ENCODE results near the gene RPRD2.

RPRD2 gene

DNA sequence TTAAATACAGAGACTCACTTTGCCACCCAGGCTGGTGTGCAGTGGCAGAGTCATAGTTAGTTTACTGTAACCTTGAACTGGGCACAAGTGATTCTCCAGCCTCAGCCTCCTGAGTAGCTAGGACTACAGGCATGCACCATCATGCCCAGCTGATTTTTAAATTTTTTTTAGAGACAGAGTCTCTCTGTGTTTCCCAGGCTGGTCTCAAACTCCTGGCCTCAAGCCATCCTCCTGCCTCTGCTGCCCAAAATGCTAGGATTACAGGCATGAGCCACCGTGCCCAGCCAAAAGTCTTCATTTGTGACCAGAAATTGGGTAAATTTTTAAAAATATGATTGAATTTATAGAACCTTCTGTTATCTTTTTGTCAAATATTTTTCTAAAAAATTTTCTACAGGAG, 105.3 kb downstream of the RPRD2 start:
- DNase-seq (ENCODE audit: low read depth in 1 of 2, low spot score in 1 of 2), result no peak

GRCh38 chr1:150472601-150473200, 108.8 kb downstream of the RPRD2 start:
- no peak for DNase-seq (ENCODE audit: low read depth in 1 of 2, low spot score in 1 of 2)

DNA sequence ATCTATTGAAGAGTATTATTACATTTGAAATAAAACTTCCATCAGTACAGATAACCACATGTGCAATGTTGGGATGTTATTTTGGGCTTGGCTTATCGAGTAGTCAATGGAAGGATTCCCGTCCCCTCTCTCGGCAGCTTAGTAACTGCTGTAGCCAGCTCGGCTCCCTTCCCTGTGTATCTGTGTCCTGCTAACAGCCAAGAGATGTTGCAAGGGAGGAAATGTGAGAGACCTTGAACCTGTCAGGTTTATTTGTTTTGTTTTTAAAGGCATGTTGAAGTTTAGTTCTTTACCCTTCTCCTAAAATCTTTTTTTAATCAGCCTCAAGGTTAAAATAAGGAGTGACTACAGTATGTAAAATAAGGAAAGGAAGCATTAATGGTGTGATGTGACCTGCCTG, 109.7 kb downstream of the RPRD2 start:
- DNase-seq (ENCODE audit: low read depth in 1 of 2, low spot score in 1 of 2), result no peak

DNA sequence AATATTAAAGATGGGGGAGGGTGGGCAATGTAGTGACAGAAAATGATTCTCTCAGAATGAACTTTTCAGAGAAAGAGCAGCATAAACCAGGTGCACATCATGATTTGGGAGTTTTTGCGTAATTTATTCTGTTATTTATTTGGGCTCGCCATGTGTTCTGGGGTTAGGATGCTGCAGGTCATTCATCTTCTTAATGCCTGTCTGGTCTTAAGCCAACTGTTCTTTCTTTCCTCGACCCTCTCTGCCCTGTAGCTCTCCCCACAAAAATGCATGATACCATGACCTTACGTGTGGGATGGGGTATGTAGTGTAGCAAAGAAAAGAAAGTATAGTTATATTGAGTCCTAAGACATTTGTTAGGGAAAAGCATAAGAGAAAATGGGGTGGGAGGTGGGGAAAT, 110.9 kb downstream of the RPRD2 start:
- DNase-seq (ENCODE audit: low read depth in 1 of 2, low spot score in 1 of 2), result no peak

GRCh38 chr1:150476754-150477153, 112.8 kb downstream of the RPRD2 start:
- DNase-seq (ENCODE audit: low read depth in 1 of 2, low spot score in 1 of 2), result no peak

- no peak for DNase-seq (ENCODE audit: low read depth in 1 of 2, low spot score in 1 of 2)
These were observed 113.4 kb downstream of the RPRD2 start for GRCh38 chr1:150477320-150477719.

DNA sequence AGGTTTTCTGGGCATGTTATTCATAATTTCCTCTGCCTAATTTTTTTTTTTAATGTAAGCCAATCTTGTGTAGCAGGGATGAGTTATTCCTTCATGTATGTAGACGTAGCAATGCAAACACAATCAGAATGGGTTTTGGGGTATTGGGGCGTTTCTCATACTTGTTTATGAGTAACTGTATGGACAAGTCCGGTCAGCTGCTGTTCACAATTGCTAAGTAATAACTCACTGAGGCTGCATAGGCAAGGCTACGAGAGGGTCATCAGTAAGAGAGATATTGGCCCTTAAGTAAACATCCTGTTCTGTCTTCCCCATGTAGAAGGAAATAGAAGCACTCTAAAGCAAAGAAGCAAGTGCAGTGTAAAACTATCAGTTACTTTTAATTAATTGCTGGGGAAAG, 113.8 kb downstream of the RPRD2 start:
- no peak for DNase-seq (ENCODE audit: low read depth in 1 of 2, low spot score in 1 of 2)

DNA sequence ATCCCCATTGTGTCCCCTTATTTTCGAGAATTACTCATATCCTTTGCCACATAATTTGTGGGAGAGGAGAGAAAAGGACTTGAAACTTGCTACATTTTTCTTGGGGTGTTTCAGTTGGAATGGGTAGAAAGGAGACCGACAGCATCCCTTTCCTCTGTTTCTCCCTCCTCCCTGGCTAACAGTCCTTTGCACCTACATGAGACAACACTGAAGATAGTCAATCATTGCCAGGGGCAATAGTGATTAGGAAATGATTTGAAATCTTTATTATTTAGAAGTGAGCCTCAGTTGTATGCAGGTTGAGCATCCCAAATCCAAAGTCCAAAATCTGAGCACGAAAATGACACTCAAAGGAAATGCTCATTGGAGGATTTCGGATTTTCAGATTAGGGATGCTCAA, 115.4 kb downstream of the RPRD2 start:
- DNase-seq (ENCODE audit: low read depth in 1 of 2, low spot score in 1 of 2), result no peak

- no peak for DNase-seq (ENCODE audit: low read depth in 1 of 2, low spot score in 1 of 2)
These were observed 116.0 kb downstream of the RPRD2 start for GRCh38 chr1:150479927-150480352.

GRCh38 chr1:150484431-150484830, 120.5 kb downstream of the RPRD2 start:
- no peak for DNase-seq (ENCODE audit: low read depth in 1 of 2, low spot score in 1 of 2)

DNA sequence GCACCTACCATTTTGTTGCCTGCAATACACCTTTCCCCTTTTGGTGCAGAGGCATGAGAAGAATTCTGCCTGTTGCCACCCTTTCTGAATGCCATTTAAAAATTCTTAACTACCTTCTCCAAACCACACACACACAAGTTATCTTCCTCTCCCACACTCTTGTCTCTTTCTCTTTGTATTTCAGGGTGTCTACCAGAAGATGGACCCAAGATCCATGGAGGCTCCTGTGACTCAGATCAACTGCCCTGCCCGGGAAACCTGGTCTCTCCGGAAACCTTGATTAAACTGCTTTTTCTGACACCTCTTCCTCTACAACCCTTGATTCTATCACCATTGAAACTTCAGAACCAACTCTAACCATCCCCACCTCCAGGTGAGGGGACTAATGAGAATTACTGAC, 120.9 kb downstream of the RPRD2 start:
- no peak for DNase-seq (ENCODE audit: low read depth in 1 of 2, low spot score in 1 of 2)

DNA sequence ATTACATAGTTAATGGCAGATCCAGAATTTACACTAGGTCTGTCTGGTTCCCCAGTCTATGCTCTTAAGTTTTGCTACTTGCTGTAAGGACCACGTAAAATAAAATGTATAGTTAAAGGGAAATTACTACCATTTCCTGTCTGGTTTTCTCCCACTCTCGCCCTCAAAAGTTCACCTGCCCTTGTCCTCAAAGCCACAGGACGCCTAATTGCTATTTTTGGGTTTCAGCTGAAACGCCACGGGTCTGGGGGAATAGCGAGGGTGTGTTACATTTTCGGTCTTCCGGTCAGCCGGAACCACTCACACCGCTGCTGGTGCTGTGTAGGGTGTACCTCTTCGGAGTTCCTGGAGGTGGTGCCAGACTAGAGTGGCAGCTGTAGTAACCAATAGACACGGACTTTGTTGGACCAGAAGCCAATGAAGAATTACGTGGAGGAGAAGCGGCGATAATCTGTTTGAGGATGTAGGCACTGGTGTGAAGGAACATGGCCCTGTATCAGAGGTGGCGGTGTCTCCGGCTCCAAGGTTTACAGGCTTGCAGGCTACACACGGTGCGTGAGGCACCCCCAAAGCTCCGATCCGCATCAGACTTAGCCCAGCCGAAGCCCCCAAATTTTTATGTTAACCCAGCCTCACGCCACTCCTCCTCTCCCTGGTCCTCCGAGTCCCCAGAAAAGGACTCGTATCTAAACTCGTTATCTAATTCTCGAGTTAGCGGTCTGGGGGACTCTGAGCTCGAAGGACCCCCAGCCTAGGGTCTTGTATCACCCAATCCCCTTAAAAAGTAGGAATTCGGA, 123.2 kb downstream of the RPRD2 start, which contains the start of gene TARS2:
TSS of gene TARS2 (plus strand) at position 454 of the 797 bp plus-strand sequence. CDS start at position 486, 32 bp downstream.
- DNase-seq (ENCODE audit: low read depth in 1 of 2, low spot score in 1 of 2), result peak; percentile 78 to 82

GRCh38 chr1:150487763-150488115, 123.8 kb downstream of the RPRD2 start:
- no peak for DNase-seq (ENCODE audit: low read depth in 1 of 2, low spot score in 1 of 2)

DNA sequence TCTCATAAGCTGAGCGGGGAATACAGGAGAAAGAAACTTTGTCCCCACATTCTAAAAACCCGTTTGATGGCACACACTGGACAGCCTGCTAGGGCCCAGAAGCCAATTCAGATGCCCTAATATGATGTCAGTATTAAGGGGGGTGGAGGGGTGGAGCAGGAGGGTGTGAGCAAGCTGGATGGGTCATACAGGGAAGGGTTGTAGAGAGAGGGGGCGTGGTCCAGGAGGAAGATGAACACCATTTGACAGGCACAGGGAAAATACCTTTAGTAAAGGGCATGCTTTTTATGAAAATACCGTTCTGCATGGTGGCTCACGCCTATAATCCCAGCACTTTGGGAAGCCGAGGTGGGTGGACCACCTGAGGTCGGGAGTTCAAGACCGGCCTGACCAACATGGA, 129.2 kb downstream of the RPRD2 start:
- no peak for DNase-seq (ENCODE audit: low read depth in 1 of 2, low spot score in 1 of 2)

DNA sequence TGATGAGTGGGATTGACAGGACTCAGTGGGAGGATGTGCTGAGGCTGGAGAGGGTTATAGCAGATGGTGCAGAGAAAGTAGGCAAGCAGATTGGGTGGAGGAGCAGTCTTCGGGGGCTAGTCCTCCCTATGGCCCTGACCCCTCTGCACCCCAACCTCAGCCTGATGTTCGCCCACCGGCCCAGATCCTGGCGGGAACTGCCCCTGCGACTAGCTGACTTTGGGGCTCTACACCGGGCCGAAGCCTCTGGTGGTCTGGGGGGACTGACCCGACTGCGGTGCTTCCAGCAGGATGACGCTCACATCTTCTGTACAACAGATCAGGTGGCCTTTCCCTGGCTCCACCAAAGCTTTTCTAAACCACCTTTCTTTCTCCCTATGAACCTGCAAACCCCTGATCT, 134.4 kb downstream of the RPRD2 start:
- no peak for DNase-seq (ENCODE audit: low read depth in 1 of 2, low spot score in 1 of 2)

GRCh38 chr1:150505431-150505830, 141.5 kb downstream of the RPRD2 start:
- DNase-seq (ENCODE audit: low read depth in 1 of 2, low spot score in 1 of 2), result no peak

- no peak for DNase-seq (ENCODE audit: low read depth in 1 of 2, low spot score in 1 of 2)
These were observed 144.2 kb downstream of the RPRD2 start, which contains the start of gene ECM1 for GRCh38 chr1:150507912-150508864. Gene ECM1, plus strand, starts transcription at chr1:150508109. Its CDS starts 101 bp downstream, at chr1:150508210.

GRCh38 chr1:150508982-150509381, 145.0 kb downstream of the RPRD2 start:
- DNase-seq (ENCODE audit: low read depth in 1 of 2, low spot score in 1 of 2), result no peak

GRCh38 chr1:150511551-150511950, 147.6 kb downstream of the RPRD2 start:
- no peak for DNase-seq (ENCODE audit: low read depth in 1 of 2, low spot score in 1 of 2)

DNA sequence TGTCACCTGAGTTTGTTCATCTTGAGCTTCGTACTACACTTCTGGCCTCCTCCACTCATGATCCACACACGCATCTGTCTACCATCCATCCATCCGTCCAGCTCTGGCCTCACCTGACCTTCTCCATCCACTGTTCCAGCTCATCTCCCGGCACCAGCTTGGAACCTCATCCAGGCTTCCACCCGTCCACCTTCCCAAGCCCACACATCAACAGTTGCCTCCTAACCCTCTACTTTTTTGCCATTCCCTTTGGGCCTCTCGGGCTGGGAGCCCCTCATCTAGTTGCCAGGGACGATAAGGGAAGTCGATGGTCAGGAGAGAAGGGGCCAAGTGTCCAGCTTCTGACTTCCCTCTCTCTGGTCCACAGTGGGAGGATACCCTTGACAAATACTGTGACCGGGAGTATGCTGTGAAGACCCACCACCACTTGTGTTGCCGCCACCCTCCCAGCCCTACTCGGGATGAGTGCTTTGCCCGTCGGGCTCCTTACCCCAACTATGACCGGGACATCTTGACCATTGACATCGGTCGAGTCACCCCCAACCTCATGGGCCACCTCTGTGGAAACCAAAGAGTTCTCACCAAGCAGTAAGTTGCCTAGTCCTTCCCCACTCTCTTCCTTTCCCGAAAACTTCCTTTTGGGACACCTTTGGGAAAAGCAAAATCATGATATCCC, 148.2 kb downstream of the RPRD2 start:
- no peak for DNase-seq (ENCODE audit: low read depth in 1 of 2, low spot score in 1 of 2)

DNA sequence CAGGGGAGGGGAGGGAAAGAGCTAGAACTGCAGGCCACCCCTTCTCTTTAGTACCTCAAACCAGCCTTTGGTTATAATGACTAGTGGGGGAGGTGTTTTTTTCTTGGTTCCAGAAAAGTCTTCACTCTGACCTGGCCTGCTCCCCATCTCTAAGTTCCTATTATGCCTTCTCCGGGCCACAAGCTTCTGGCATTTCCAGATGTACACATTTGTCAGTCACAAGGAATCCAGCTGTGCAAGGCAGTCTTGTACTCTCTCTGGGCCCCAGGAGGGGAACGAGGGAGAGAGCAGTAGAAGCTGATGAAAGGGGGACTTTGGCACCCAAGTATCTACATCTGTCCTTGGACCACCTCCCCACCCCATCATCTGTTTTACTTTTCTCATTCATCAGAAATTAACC, 148.9 kb downstream of the RPRD2 start:
- DNase-seq (ENCODE audit: low read depth in 1 of 2, low spot score in 1 of 2), result no peak
